ENCODE measurements around the gene UTP4.
"Not testable (repeated sequence)": the region's sequence is repeated elsewhere in the genome, so short reads cannot be mapped to it uniquely, and the experiment has no call there.

The UTP4 gene

DNA sequence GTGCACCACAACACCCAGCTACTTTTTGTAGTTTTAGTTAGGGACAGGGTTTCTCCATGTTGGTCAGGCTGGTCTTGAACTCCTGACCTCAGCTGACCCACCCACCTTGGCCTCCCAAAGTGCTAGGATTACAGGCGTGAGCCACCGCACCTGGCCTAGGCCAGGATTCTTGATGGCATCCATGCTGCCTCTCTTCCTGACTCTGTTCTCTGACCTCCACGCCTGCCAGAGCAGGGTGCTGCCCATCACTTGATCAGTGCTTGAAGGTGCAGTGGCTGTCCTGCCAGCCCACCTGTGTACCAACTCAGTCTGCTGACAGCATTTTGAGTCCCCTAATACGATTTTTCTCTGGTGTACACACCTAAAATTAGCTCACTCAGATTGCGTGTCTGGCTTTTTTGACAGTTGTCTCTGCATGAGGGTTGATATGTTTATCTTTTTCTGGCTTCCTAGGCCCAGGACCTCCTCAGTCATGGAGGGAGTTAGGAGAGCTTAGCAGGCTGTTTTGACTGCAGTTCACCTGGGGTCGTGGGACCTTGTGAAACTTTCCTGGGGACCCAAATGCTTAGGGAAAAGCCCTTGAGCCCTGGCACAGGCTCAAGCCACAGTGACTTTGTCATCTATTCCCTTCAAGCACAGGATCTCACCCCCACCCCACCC, 21.1 kb upstream of the UTP4 start:
- DNase-seq: no peak

- DNase-seq: no peak
Measured at GRCh38 chr16:69111876-69112230, 20.6 kb upstream of the UTP4 start.

DNA sequence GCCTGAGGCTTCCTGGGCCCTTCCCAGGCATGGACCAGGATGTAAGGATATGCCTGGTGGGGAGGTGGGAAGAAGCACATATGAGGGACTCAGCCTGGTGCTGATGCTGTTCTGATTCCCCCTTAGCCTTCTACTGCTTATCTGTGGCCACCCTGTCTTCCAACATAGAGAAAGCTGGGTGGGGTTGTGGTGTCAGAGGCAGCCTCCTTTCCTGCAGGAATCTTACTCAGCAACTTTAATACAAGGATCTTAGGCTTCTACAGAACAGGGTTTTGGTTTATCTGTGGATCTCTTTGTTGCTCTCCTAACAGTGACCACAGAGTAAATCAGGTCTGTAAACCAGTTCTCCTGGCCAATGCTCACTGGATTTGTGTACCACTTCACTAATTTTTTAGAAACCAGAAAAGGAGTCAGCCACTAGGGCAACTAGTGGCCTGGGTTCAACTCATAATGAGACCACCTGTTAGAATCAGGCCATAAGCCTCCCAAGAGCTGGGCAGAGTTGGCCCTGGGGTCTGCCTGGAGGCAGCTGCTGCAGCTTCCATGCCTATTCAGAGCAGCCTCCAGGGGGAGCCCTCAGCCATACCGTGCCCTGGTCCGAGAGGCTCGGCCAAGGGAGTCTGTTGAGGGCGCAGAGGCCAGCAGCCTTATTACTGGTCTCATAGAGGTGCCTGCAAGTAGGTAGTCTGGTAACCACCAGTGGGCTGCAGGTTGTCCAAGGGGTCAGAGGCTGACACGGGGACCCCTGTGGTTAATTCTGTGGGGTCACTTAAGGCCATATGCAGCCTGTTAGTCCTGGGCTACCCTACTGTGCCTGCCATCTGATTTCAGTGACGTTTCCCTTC, 19.9 kb upstream of the UTP4 start:
- DNase-seq: peak; percentile 41

- DNase-seq: no peak
Measured at GRCh38 chr16:69113216-69113615, 19.2 kb upstream of the UTP4 start.

DNA sequence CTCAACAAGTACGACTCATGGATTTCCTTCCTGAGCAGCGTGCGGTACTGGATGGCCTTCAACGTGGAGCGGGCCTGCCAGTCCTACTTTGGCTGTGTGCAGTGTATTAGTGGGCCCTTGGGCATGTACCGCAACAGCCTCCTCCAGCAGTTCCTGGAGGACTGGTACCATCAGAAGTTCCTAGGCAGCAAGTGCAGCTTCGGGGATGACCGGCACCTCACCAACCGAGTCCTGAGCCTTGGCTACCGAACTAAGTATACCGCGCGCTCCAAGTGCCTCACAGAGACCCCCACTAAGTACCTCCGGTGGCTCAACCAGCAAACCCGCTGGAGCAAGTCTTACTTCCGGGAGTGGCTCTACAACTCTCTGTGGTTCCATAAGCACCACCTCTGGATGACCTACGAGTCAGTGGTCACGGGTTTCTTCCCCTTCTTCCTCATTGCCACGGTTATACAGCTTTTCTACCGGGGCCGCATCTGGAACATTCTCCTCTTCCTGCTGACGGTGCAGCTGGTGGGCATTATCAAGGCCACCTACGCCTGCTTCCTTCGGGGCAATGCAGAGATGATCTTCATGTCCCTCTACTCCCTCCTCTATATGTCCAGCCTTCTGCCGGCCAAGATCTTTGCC, 18.0 kb upstream of the UTP4 start:
- DNase-seq: no peak

DNA sequence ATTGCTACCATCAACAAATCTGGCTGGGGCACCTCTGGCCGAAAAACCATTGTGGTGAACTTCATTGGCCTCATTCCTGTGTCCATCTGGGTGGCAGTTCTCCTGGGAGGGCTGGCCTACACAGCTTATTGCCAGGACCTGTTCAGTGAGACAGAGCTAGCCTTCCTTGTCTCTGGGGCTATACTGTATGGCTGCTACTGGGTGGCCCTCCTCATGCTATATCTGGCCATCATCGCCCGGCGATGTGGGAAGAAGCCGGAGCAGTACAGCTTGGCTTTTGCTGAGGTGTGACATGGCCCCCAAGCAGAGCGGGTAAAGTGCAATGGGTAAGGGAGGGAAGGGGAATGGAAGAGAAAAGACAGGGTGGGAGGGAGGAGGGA, 17.5 kb upstream of the UTP4 start:
- no peak for DNase-seq

GRCh38 chr16:69115361-69115760, 17.1 kb upstream of the UTP4 start:
- DNase-seq: no peak

DNA sequence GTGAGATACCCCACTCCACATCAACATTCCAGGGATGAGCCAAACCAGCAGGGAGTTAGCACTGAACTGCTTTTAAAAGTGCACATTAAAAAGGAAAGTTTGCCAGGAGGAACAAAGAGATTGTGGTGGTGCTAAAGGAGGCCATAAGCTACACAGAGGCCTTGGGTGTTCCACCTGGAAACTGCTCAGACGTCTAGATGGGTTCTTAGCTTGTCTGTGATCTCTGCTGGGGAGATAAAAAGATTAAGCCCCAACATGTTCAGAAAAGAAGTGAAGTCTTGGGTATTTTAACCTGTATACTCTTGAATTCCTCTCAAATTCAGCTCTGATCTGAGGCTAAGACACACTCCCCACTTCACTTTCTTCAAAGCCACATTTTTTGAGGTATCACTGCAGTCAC, 16.6 kb upstream of the UTP4 start:
- no peak for DNase-seq

GRCh38 chr16:69116256-69116875, 16.1 kb upstream of the UTP4 start:
- no peak for DNase-seq

DNA sequence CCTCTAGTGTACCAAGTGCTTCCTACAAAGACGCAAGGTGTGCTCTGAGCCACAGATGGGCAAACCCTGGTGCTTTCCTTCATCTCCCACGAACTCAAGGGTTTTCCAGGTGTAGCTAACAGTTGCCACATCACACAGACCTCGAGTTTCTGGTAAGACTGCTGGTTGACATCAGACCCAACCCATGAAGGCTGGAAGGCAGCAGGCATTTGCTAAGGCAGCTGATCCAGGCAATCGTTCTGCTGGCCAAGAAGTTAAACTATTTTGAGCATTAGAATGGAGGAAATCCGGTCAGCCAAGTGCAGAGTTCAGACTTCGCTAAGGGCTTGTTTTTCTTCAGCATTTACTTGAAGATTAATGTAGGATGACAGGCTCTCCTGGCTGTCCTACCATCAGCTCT, 15.5 kb upstream of the UTP4 start:
- no peak for DNase-seq

DNA sequence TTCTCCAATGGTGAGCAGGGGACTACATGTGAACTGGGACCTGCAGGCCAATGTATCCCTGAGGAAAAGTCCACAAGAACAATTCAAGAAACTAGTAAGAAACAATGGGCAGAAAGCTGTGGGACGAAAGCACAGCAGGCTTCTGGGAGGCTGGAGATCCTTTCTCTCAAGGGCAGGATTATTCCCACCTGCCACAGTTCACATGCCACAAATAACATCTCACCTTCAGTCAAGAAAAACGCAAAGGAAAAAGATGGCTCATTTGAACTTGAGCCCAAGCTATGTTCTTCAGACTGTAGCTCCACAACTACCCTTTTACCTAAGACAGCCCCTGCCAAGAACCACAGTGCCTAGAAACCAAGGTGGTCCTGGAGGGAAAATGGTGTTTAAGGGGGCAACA, 14.0 kb upstream of the UTP4 start:
- DNase-seq: no peak

DNA sequence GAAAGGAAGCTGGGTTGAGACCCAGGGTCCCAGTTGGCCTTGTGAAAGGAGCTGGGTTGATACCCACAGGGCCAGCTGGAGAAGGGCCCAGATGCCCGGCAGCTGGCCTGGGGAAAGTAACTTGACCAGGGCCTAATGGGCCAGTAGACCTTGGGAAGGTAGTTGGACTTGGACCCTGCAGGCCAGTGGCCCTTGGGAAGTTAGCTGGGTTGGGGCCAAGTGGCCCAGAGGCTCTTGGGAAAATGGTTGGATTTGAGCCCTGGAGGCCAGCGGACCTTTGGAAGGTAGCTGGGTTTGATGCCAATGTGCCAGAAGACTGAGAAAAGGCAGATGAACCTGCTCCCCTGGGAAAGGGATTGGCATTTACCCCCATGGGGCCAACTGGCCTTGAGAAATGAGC, 13.5 kb upstream of the UTP4 start:
- DNase-seq: no peak

DNA sequence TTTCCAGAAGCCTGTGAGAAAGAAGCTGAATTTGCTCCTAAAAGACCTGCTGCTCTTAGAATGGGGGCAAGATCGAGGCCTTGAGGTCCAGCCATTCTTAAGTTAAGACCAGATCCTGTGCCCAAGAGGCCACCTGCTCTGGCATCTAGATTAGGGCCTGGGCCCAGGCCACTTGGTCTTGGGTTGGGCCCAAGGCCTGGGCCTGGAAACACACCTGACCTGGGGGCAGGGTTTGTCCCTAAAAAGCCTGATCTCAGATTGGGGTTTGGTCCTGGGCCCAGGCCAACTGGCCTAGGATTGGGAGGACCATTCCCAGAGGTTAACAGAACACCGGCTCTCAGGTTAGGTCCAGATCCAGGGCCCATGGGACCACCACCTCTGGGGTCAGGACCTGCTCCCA, 12.9 kb upstream of the UTP4 start:
- DNase-seq: no peak

- no peak for DNase-seq
Measured at GRCh38 chr16:69120096-69120664, 12.3 kb upstream of the UTP4 start.

DNA sequence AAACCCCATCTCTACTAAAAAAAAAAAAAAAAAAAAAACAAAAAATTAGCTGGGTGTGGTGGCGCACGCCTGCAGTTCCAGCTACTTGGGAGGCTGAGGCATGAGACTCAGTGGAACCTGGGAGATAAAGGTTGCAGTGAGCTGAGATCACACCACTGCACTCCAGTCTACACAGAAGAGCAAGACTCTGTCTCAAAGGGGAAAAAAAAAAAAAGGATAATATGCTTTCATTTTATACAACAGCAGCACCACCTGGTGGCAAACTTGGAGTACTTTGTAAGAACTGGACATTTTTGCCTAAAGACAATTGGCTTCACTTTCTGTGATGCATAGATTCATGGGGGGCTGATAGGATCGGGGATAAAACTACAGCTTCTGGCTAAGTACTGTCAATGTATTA, 8.5 kb upstream of the UTP4 start:
- DNase-seq: peak; percentile 77

GRCh38 chr16:69124406-69124805, 8.0 kb upstream of the UTP4 start:
- DNase-seq: not testable (repeated sequence)

GRCh38 chr16:69124961-69125360, 7.5 kb upstream of the UTP4 start:
- not testable (repeated sequence) for DNase-seq

- DNase-seq: no peak
Measured at GRCh38 chr16:69126221-69126620, 6.2 kb upstream of the UTP4 start.

DNA sequence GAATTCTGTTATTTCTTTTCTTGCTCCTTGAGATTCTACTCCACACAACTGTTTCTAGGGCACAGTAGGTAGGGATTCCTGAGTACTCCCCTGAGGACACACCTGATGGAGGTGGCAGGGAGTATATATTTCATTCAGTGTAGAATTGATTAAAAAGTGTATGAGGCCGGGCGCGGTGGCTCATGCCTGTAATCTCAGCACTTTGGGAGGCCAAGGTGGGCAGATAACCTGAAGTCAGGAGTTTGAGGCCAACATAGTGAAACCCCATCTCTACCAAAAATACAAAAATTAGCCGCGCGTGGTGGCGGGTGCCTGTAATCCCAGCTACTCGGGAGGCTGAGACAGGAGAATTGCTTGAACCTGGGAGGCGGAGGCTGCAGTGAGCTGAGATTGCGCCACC, 5.6 kb upstream of the UTP4 start:
- not testable (repeated sequence) for DNase-seq

DNA sequence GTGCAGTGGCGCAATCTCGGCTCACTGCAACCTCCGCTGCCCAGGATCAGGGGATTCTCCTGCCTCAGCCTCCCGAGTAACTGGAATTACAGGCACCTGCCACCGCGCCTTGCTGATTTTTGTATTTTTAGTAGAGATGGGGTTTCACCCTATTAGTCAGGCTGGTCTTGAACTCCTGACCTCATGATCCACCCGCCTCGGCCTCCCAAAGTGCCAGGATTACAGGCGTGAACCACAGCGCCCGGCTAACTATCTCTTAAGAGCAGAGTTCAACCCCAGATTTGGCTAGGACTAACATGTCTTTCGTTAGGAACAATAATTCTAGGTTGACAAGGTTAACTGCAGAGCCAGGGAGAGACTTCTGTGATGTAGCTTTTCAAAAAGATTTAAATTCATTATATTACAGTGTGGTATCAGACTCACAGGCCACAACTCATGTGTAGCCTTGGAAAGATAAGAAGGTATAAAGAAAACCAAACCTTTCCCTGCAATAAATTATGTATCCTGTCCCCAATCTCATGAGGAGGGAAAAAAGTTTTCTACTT, 4.4 kb upstream of the UTP4 start:
- no peak for DNase-seq

DNA sequence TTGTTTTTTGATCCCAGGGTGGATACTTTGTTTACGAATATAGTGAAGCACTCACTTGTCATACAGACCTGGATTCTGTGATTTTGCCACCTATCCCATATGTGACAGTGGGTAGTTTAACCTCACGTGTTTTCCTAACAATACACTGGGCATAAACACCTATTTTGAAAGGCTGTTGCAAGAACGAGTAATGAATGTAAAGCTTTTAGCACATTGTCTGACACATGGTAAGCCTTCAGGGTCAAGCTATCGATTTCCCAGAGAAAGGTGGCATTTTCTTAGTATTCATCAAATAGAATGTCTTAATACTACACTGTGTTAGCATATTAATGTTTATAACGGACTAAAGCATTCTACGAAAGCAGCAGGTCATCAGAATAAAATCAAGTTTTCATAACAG, 2.0 kb upstream of the UTP4 start:
- DNase-seq: no peak

GRCh38 chr16:69131167-69131838, 1.1 kb upstream of the UTP4 start:
- peak; percentile 36 for DNase-seq

All from CD4-positive, alpha-beta T cell treated with Interleukin-17A for 1 hour (primary cell).